Fibroblast of the conjunctiva (primary cell): ENCODE data around the gene PHKG1.
A peak's percentile ranks its signal among the peaks of the same experiment; 100 is the strongest.
"Not testable (repeated sequence)": the region's sequence is repeated elsewhere in the genome, so short reads cannot be mapped to it uniquely, and the experiment has no call there.

Source experiments
- DNase-seq: peaks from one replicate; pipeline ENCODE4 v3.0.0-alpha.2; 2010; ENCODE audit warnings: low read depth

PHKG1 gene

GRCh38 chr7:56083150-56083785 lies 9.5 kb downstream of the PHKG1 start:
- DNase-seq = no peak

- DNase-seq = no peak
These were observed 11.0 kb downstream of the PHKG1 start for GRCh38 chr7:56081626-56082340.

GRCh38 chr7:56080726-56081435 lies 11.9 kb downstream of the PHKG1 start:
- DNase-seq = not testable (repeated sequence)

- DNase-seq = peak; percentile 56
These were observed 13.1 kb downstream of the PHKG1 start for GRCh38 chr7:56079450-56080185.

DNA sequence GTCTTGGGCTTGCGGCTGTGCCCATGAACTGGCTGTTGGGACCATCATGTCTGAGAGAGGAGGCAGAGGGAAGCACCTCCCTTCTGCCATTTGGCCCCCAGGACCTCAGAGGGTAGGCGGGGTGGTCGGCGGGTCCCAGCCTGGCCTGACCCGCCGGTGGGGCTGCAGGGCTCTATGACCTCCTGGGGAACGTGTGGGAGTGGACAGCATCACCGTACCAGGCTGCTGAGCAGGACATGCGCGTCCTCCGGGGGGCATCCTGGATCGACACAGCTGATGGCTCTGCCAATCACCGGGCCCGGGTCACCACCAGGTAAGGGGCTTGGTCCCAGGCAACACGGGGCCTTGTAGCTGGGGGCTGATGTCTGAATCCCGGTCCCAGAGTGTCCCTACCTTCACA lies 14.6 kb downstream of the PHKG1 start:
- DNase-seq = no peak

GRCh38 chr7:56077681-56078080 lies 15.1 kb downstream of the PHKG1 start:
- no peak for DNase-seq

GRCh38 chr7:56074371-56074791 lies 18.4 kb downstream of the PHKG1 start:
- peak; percentile 62 for DNase-seq

GRCh38 chr7:56066376-56066775 lies 26.4 kb downstream of the PHKG1 start:
- not testable (repeated sequence) for DNase-seq

DNA sequence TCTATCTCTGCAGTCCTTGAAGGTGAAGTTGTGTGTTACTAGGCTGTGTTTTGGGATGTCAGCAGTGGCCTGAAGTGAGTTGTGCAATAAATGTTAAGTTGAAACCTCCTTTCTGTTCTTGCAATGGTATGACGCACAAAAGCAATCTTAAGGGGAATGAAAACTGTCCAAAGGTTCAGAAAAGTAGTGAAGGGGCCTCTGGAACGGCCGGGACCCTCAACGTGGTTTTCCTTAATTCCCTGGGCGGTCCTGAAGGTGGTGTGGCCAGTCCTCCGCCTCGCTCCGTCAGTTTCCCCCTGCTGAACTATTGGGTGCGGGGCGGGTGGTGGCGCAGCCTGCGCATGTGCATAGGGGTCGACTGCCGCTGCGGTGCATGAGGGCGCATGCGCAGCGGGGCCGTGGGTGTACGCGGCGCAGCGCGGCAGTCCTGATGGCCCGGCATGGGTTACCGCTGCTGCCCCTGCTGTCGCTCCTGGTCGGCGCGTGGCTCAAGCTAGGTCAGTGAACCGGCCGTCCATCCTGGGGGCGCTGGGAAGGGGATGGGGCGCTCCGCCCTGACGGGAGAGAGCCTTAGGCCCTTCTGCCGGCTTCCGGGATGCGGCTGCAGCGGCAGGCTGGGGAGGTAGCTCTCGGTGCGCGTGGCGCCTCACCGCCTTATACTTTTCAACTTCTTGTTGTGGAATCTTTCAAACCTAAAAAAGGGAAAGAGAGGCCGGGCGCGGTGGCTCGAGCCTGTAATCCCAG lies 28.7 kb downstream of the PHKG1 start, which contains the start of gene SUMF2:
Gene SUMF2, plus strand, starts transcription at position 405 of the 744 bp plus-strand sequence. Its CDS starts 26 bp downstream, at position 431.
- peak; percentile 84 for DNase-seq

- DNase-seq = no peak
These were observed 29.3 kb downstream of the PHKG1 start for GRCh38 chr7:56063500-56063881.

- no peak for DNase-seq
These were observed 30.4 kb downstream of the PHKG1 start for GRCh38 chr7:56062382-56062781.

DNA sequence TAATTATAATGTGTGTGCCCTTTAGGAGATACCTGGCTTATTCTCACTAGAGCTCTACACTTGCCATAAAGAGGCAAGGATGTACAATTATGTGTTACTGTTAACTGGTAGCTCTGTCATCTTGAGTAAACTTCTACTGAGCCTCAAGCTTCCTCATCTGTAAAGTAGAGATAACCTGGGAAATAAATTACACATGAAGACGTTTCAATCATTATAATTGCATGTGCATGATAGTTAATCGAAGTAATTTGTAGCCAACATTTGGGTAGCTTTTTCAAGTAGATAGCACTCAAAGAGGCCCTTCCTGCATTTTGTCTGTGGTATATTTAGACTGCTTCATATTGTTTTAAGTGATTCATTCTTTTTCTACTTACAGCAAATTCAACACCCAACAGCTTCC lies 38.8 kb downstream of the PHKG1 start:
- DNase-seq = no peak

DNA sequence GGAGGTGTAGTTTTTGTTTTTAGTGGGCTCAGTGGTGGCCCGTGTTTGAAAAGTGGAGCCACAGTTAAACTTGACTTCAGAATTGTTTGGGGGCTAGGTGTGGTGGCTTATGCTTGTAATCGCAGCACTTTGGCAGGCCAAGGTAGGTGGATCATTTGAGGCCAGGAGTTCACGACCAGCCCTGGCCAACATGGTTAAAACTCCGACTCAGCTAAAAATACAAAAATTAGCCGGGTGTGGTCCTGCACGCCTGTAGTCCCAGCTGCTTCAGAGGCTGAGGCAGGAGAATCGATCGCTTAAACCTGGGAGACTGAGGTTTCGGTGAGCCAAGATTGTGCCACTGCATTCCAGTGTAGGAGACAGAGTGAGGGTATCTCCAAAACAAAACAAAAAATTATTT lies 39.4 kb downstream of the PHKG1 start:
- DNase-seq = no peak

DNA sequence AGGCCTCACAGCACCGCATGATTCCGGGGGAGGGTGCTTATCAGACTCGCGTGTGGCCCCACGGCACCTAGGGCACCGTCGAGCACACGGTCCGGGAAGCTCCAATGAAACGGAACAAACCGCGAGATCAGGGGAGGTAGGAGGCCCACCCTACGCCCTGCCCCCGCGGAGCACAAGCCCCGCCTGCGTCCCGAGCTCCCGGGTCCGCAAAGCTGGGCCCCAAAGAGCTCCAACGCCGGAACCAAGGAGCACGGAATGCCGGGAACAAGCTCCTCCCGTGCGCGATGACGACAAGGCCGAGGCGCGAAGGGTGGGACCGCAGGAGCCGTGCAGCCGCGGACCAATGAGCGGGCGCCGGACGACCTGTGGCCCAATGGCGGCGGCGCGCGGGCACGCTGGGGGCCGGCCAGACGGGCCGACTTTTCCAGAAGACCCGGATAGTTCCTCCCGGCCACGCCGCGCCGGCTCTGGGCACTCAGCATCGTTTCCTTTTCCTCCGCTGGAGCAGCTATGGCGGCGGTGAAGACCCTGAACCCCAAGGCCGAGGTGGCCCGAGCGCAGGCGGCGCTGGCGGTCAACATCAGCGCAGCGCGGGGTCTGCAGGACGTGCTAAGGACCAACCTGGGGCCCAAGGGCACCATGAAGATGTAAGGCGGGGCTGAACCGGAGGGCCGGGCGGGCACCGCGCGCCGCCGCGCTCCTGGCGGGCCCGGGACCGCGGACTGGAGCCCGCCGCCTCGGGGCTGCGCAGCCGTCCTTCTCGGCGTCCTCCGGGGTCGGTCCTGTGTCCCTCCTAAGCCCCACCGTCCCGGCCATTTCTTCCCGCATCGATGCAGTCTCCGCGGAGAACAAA lies 41.2 kb downstream of the PHKG1 start, which contains the start of the genes CCT6A and PSPH:
Gene CCT6A, plus strand, starts transcription at position 427 of the 853 bp plus-strand sequence. Its CDS starts 84 bp downstream, at position 511.
Gene PSPH, minus strand, starts transcription at position 106 of the 853 bp plus-strand sequence. CDS start 30,232 bp downstream, outside the sequence.
- peak; percentile 97 for DNase-seq

DNA sequence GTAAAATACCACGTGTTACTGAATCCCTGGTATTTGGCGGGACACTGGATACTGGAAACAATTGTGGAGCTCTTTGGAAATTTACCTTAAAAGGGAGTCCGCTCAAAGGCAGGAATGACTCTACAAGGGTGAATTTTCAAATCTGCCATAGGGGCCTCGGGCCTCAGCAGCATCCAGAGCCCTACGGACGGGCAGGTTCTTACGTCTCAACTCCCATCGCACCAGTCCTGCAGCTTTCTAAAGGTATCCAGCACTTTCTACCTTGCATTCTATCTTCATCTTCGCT lies 41.8 kb downstream of the PHKG1 start:
- no peak for DNase-seq

- not testable (repeated sequence) for DNase-seq
These were observed 44.0 kb downstream of the PHKG1 start for GRCh38 chr7:56048763-56049162.

GRCh38 chr7:56048245-56048644 lies 44.5 kb downstream of the PHKG1 start:
- DNase-seq = no peak

DNA sequence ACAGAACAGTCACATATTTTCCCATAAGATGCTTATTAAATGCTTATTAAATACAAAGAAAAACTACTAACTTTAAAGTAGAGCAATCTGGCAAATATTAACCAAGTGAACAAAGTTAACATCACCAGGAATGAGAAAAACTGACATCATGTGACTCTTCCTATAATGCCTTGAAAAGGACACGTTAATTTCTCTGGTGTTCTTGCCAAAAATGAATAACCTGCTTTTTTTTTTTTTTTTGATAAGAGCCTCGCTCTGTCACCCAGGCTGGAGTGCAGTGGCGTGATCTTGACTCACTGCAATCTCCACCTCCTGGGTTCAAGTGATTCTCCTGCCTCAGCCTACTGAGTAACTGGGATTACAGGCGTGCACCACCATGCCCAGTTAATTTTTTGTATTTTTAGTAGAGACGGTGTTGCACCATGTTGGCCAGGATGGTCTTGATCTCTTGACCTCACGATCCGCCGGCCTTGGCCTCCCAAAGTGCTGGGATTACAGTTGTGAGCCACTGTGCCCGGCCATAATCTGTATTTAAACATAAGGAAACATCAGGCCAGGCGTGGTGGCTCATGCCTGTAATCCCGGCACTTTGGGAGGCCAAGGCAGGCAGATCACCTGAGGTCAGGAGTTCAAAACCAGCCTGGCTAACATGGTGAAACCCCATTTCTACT lies 45.2 kb downstream of the PHKG1 start:
- DNase-seq = not testable (repeated sequence)

DNA sequence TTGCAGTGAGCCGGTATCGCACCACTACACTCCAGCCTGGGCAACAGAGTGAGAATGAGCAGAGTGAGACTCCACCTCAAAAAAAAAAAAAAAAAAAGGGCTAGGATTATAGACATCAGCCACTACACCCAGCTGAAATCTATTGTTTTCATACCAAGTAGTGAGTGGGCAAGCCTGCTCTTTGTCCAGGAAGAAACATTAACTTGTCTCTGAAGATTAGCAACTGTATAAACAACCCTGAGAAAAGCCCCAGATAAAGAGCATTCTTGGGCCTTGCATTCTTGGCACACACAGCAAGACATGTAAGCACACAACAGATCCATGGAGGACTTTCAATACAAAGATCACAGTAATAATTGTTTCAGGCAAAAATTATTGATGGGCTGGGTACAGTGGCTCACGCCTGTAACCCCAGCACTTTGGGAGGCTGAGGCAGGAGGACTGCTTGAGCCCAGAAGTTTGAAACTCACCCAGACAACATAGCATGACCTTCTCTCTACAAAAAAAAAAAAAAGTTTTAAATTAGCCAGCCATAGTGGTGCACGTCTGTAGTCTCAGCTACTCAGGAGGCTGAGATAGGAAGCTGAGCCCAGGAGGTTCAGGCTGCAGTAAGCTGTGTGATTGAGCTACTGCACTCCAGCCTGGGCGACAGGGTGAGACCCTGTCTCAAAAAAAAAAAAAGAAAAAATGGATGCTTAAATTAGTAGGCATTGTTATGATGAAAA lies 45.9 kb downstream of the PHKG1 start:
- DNase-seq = peak; percentile 64
